Smooth muscle cell (in vitro differentiated cells): ENCODE measurements around the gene CEP112. TPM values are rescaled to one million over a fixed set of nuclear protein-coding genes. Genes with fewer than 3 reads are reported as not detected.

ENCODE experiments used
- DNase-seq: peaks from one replicate; lab custom pipeline; 2025; ENCODE audit not compliant: unreplicated experiment; lab: John Stamatoyannopoulos, UW
- H2AFZ ChIP-seq: fragments of 200-600 bp; sonication (generic); 2 replicates; pipeline ENCODE4 v1.6.0; 2016; ENCODE audit warnings: antibody characterized with exemption, low read depth, mild to moderate bottlenecking
- H3F3A ChIP-seq: fragments of 200-600 bp; sonication (generic); 2 replicates; pipeline ENCODE4 v1.6.0; 2017; ENCODE audit warnings: antibody characterized with exemption, low read depth
- H3K27ac ChIP-seq: fragments of 200-600 bp; sonication (generic); 2 replicates; pipeline ENCODE4 v1.5.1; 2016; ENCODE audit warnings: low read depth, mild to moderate bottlenecking
- H3K27me3 ChIP-seq: fragments of 200-600 bp; sonication (generic); 2 replicates; pipeline ENCODE4 v1.6.1; 2016; ENCODE audit warnings: low read depth, mild to moderate bottlenecking
- H3K36me3 ChIP-seq: fragments of 200-600 bp; sonication (generic); 2 replicates; pipeline ENCODE4 v1.5.1; 2016; ENCODE audit warnings: low read depth
- H3K4me1 ChIP-seq: fragments of 200-600 bp; sonication (generic); 2 replicates; pipeline ENCODE4 v1.5.1; 2016; ENCODE audit warnings: low read depth
- H3K4me2 ChIP-seq: fragments of 200-600 bp; sonication (generic); 2 replicates; pipeline ENCODE4 v1.6.0; 2016; ENCODE audit warnings: mild to moderate bottlenecking
- H3K4me3 ChIP-seq: fragments of 200-600 bp; sonication (generic); 2 replicates; pipeline ENCODE4 v1.5.1; 2016; ENCODE audit warnings: mild to moderate bottlenecking
- H3K79me2 ChIP-seq: fragments of 200-600 bp; sonication (generic); 2 replicates; pipeline ENCODE4 v1.6.0; 2016; ENCODE audit warnings: low read depth, mild to moderate bottlenecking
- H3K9ac ChIP-seq: fragments of 200-600 bp; sonication (generic); 2 replicates; pipeline ENCODE4 v1.6.0; 2016; ENCODE audit warnings: low read depth
- H3K9me3 ChIP-seq: fragments of 200-600 bp; sonication (generic); replicated peaks from 2 replicates; pipeline ENCODE4 v1.5.1; 2016; ENCODE audit warnings: low read depth
- H4K20me1 ChIP-seq: fragments of 200-600 bp; sonication (generic); 2 replicates; pipeline ENCODE4 v1.6.0; 2016; ENCODE audit warnings: low read depth
- WGBS: methylation state at CpG from one replicate; pipeline ENCODE4 v1.1.7; 2016; ENCODE audit warnings: low lambda C conversion rate; 5-methylcytosine and 5-hydroxymethylcytosine counted together
- polyA plus RNA-seq: library from polyadenylated mRNA; unstranded; fragments of >200 nt; fragmentation: Nextera tagmentation; extraction: Ambion mirVana; gene quantifications from 2 replicates; pipeline ENCODE4 v1.2.1, GENCODE V29; 2016
- total RNA-seq: library from RNA; depleted of rRNA; stranded (reverse); fragments of >200 nt; gene quantifications from 2 replicates; pipeline ENCODE4 v1.2.3, GENCODE V29; 2014
- TF ChIP-seq, protein P1 (sequence below): fragments of 200-600 bp; sonication (generic); IDR thresholded peaks from 2 replicates; pipeline ENCODE4 v1.5.1; 2017; ENCODE audit warnings: borderline replicate concordance, mild to moderate bottlenecking, antibody characterized with exemption; ENCODE audit not compliant: insufficient read depth, poor library complexity, severe bottlenecking

CEP112 gene
- total and polyA plus RNA-seq, 2 experiments from 2014 or later: 8.3 to 9.9 TPM

DNA sequence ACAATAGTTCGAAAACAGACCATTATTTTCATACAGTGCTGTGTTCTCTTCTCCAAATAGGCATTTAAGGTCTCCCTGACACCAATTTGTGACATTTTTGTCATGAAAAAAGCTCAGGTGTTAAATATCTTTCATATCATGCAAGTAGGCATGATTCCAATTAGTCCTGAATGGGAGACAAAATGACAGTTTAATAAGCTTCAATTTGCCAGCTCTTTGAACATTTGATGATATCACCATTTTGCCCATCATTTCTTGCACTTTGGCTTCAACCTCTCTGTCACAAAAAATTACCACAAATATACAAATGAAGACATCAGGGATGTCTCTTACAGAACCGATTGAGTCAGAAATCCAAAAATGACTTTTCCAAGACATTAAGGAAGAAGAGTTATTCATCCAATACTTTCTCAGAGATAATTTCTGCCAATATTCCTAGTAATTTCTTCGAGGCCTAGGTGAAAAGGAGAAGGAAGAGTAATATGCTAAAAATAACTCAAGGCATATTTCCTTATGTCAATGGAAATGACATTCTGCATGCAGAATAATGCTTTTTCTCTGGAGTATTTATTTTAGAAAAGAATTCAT is 298.1 kb downstream of the CEP112 start:
- DNase-seq: no peak
- H3F3A ChIP-seq: no peaks in the 10 kb centered on the region
- 92% methylated on average over 3 of the region's 3 CpGs for WGBS
- no peak overlapping the region for H3K27ac ChIP-seq
- TF ChIP-seq, protein P1, sequence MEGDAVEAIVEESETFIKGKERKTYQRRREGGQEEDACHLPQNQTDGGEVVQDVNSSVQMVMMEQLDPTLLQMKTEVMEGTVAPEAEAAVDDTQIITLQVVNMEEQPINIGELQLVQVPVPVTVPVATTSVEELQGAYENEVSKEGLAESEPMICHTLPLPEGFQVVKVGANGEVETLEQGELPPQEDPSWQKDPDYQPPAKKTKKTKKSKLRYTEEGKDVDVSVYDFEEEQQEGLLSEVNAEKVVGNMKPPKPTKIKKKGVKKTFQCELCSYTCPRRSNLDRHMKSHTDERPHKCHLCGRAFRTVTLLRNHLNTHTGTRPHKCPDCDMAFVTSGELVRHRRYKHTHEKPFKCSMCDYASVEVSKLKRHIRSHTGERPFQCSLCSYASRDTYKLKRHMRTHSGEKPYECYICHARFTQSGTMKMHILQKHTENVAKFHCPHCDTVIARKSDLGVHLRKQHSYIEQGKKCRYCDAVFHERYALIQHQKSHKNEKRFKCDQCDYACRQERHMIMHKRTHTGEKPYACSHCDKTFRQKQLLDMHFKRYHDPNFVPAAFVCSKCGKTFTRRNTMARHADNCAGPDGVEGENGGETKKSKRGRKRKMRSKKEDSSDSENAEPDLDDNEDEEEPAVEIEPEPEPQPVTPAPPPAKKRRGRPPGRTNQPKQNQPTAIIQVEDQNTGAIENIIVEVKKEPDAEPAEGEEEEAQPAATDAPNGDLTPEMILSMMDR: no peak
- no peak overlapping the region for H2AFZ ChIP-seq
- H3K4me3 ChIP-seq: no peak overlapping the region
- H4K20me1 ChIP-seq: no peaks in the 10 kb centered on the region
- H3K4me2 ChIP-seq: no peak overlapping the region
- H3K36me3 ChIP-seq: no peaks in the 10 kb centered on the region
- H3K4me1 ChIP-seq: no peaks in the 10 kb centered on the region
- H3K9me3 ChIP-seq: no peaks in the 10 kb centered on the region
- no peaks in the 10 kb centered on the region for H3K27me3 ChIP-seq
- H3K9ac ChIP-seq: no peak overlapping the region
- no peaks in the 10 kb centered on the region for H3K79me2 ChIP-seq

DNA sequence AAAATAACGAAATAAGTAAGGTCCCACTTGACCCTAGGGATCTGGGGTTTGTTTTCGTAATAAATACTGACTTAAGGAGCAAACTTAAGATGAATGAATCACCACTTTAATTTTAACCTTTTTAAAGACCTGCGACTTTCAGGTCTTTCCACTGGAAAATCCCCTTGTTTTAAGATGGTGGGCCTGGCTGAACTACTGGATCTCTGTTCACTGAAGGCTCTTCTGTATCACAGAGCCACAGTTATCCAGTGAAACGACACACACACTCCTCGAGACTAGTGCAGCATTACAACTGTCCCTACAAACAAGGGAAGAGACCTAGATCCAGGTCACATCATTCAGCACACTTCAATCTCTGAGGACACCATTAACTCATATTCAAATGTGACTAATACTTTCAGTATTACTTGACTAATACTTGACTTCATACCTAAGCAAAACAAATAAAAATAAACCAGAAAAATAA is 299.0 kb downstream of the CEP112 start:
- Histone ChIP-seq H3F3A (no peaks in the 10 kb centered on the region), H3K9ac (no peak overlapping the region), H3K36me3 (no peaks in the 10 kb centered on the region), H4K20me1 (no peaks in the 10 kb centered on the region), H3K27me3 (no peaks in the 10 kb centered on the region), H3K9me3 (no peaks in the 10 kb centered on the region), H3K4me1 (no peaks in the 10 kb centered on the region), H2AFZ (no peak overlapping the region), H3K4me2 (no peak overlapping the region), H3K79me2 (no peaks in the 10 kb centered on the region), H3K27ac (no peak overlapping the region), H3K4me3 (no peak overlapping the region)
- 89% methylated on average over 5 of the region's 5 CpGs for WGBS
- TF ChIP-seq, protein P1: no peak
- DNase-seq: no peak

DNA sequence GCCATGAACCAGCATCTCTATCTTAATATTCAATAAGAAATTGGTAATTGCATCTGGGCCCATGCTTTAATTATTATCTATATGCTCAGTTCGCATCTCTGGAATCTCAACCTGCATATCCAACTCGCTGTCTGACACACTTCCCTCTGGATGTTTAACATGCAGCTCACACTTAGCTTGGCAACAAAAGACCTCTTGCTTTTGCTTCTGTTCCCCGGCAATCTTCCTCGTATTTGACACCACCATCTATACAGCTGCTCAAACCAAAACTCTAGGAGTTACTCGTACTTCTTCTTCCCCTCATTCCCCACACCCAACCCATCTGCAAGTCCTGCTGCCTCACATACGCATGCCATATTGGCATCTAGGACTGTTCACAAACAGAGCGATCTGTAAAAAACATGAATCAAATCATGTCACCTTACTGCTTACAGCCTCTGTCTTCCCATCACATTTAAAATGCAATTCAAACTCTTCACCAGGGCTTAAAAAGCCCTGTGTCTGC is 300.6 kb downstream of the CEP112 start:
- H4K20me1 ChIP-seq: no peaks in the 10 kb centered on the region
- no peaks in the 10 kb centered on the region for H3K79me2 ChIP-seq
- H3K4me3 ChIP-seq: no peak overlapping the region
- no peak overlapping the region for H3K9ac ChIP-seq
- no peak overlapping the region for H3K27ac ChIP-seq
- TF ChIP-seq, protein P1: no peak
- H3K36me3 ChIP-seq: no peaks in the 10 kb centered on the region
- DNase-seq: no peak
- H3F3A ChIP-seq: no peaks in the 10 kb centered on the region
- no peak overlapping the region for H2AFZ ChIP-seq
- WGBS: 97% methylated on average over 7 of the region's 7 CpGs
- H3K4me2 ChIP-seq: no peak overlapping the region
- no peaks in the 10 kb centered on the region for H3K9me3 ChIP-seq
- no peaks in the 10 kb centered on the region for H3K4me1 ChIP-seq
- no peaks in the 10 kb centered on the region for H3K27me3 ChIP-seq

DNA sequence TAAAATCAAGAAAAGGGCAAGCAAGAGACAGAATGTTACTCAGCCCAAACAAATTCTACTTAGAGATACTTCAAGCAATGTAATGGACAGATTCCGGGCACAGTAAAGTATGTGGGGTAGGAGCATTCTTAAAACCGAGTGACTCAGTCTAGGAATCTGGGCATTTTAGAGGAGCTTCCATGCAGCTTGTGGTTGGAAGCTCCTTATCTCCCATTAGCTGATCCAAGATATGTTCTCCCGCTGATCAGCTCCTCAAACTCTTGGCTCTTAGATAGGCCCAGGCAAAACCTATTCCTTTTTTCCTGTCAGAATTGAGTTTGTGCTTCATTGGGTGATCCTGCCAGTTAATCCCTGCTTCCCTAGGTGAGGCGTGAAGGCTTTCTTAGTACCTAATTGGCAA is 303.3 kb downstream of the CEP112 start:
- Histone ChIP-seq H3K4me3 (no peak overlapping the region), H3K27ac (no peak overlapping the region), H4K20me1 (no peaks in the 10 kb centered on the region), H3K9ac (no peak overlapping the region), H2AFZ (no peak overlapping the region), H3K4me1 (no peaks in the 10 kb centered on the region), H3K36me3 (no peaks in the 10 kb centered on the region), H3K79me2 (no peaks in the 10 kb centered on the region), H3K9me3 (no peaks in the 10 kb centered on the region), H3F3A (no peaks in the 10 kb centered on the region), H3K4me2 (peak overlapping the region; percentile 31), H3K27me3 (no peaks in the 10 kb centered on the region)
- DNase-seq: no peak
- TF ChIP-seq, protein P1: no peak
- WGBS: 41% methylated on average over 4 of the region's 4 CpGs
